ENCODE data around the gene STARD3NL. TPM values are rescaled to one million over a fixed set of nuclear protein-coding genes. Genes with fewer than 3 reads are reported as not detected.

The STARD3NL gene
- total RNA-seq, 1 experiment from 2014 or later, result 30.6 TPM

- TF ChIP-seq, protein P1, sequence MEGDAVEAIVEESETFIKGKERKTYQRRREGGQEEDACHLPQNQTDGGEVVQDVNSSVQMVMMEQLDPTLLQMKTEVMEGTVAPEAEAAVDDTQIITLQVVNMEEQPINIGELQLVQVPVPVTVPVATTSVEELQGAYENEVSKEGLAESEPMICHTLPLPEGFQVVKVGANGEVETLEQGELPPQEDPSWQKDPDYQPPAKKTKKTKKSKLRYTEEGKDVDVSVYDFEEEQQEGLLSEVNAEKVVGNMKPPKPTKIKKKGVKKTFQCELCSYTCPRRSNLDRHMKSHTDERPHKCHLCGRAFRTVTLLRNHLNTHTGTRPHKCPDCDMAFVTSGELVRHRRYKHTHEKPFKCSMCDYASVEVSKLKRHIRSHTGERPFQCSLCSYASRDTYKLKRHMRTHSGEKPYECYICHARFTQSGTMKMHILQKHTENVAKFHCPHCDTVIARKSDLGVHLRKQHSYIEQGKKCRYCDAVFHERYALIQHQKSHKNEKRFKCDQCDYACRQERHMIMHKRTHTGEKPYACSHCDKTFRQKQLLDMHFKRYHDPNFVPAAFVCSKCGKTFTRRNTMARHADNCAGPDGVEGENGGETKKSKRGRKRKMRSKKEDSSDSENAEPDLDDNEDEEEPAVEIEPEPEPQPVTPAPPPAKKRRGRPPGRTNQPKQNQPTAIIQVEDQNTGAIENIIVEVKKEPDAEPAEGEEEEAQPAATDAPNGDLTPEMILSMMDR (IDR thresholded peaks at IDR 0.05), result no peak
- TF ChIP-seq, protein P2, sequence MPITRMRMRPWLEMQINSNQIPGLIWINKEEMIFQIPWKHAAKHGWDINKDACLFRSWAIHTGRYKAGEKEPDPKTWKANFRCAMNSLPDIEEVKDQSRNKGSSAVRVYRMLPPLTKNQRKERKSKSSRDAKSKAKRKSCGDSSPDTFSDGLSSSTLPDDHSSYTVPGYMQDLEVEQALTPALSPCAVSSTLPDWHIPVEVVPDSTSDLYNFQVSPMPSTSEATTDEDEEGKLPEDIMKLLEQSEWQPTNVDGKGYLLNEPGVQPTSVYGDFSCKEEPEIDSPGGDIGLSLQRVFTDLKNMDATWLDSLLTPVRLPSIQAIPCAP (CRISPR knock-in tag; IDR thresholded peaks at IDR 0.05), result no peak
- no peak for TF ChIP-seq TP53 (CRISPR knock-in tag; IDR thresholded peaks at IDR 0.05)
- TF ChIP-seq, protein P3, sequence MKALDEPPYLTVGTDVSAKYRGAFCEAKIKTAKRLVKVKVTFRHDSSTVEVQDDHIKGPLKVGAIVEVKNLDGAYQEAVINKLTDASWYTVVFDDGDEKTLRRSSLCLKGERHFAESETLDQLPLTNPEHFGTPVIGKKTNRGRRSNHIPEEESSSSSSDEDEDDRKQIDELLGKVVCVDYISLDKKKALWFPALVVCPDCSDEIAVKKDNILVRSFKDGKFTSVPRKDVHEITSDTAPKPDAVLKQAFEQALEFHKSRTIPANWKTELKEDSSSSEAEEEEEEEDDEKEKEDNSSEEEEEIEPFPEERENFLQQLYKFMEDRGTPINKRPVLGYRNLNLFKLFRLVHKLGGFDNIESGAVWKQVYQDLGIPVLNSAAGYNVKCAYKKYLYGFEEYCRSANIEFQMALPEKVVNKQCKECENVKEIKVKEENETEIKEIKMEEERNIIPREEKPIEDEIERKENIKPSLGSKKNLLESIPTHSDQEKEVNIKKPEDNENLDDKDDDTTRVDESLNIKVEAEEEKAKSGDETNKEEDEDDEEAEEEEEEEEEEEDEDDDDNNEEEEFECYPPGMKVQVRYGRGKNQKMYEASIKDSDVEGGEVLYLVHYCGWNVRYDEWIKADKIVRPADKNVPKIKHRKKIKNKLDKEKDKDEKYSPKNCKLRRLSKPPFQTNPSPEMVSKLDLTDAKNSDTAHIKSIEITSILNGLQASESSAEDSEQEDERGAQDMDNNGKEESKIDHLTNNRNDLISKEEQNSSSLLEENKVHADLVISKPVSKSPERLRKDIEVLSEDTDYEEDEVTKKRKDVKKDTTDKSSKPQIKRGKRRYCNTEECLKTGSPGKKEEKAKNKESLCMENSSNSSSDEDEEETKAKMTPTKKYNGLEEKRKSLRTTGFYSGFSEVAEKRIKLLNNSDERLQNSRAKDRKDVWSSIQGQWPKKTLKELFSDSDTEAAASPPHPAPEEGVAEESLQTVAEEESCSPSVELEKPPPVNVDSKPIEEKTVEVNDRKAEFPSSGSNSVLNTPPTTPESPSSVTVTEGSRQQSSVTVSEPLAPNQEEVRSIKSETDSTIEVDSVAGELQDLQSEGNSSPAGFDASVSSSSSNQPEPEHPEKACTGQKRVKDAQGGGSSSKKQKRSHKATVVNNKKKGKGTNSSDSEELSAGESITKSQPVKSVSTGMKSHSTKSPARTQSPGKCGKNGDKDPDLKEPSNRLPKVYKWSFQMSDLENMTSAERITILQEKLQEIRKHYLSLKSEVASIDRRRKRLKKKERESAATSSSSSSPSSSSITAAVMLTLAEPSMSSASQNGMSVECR (CRISPR knock-in tag; IDR thresholded peaks at IDR 0.05; ENCODE audit: borderline replicate concordance), result no peak
Measured at GRCh38 chr7:38241071-38241470, 63.0 kb downstream of the STARD3NL start (continued).

GRCh38 chr7:38242814-38243213, 64.8 kb downstream of the STARD3NL start:
- no peaks in the 10 kb centered on the region for H3K9me3 Mint-ChIP-seq
- TF ChIP-seq ZNF232 (CRISPR knock-in tag; IDR thresholded peaks at IDR 0.05) (no peak), JUN (CRISPR knock-in tag; IDR thresholded peaks at IDR 0.05) (no peak), ESRRA (CRISPR knock-in tag; IDR thresholded peaks at IDR 0.05; ENCODE audit: borderline replicate concordance) (no peak), ELF4 (CRISPR knock-in tag; IDR thresholded peaks at IDR 0.05; ENCODE audit: low read depth) (no peak), ZNF219 (CRISPR knock-in tag; IDR thresholded peaks at IDR 0.05; ENCODE audit: borderline replicate concordance) (no peak), ZNF317 (CRISPR knock-in tag; IDR thresholded peaks at IDR 0.05; ENCODE audit: borderline replicate concordance, low read depth) (no peak), TEAD4 (CRISPR knock-in tag; IDR thresholded peaks at IDR 0.05) (no peak), NR3C1 (CRISPR knock-in tag; conservative IDR thresholded peaks at IDR 0.05; ENCODE audit: low read depth) (no peak), ZNF416 (CRISPR knock-in tag; IDR thresholded peaks at IDR 0.05) (no peak)
- TF ChIP-seq, protein P4, sequence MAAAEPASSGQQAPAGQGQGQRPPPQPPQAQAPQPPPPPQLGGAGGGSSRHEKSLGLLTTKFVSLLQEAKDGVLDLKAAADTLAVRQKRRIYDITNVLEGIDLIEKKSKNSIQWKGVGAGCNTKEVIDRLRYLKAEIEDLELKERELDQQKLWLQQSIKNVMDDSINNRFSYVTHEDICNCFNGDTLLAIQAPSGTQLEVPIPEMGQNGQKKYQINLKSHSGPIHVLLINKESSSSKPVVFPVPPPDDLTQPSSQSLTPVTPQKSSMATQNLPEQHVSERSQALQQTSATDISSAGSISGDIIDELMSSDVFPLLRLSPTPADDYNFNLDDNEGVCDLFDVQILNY (CRISPR knock-in tag; IDR thresholded peaks at IDR 0.05), result no peak
- TF ChIP-seq, protein P5, sequence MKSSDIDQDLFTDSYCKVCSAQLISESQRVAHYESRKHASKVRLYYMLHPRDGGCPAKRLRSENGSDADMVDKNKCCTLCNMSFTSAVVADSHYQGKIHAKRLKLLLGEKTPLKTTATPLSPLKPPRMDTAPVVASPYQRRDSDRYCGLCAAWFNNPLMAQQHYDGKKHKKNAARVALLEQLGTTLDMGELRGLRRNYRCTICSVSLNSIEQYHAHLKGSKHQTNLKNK (CRISPR knock-in tag; IDR thresholded peaks at IDR 0.05), result no peak
- TF ChIP-seq, protein P3 (CRISPR knock-in tag; IDR thresholded peaks at IDR 0.05; ENCODE audit: borderline replicate concordance), result no peak
- TF ChIP-seq, protein P6, sequence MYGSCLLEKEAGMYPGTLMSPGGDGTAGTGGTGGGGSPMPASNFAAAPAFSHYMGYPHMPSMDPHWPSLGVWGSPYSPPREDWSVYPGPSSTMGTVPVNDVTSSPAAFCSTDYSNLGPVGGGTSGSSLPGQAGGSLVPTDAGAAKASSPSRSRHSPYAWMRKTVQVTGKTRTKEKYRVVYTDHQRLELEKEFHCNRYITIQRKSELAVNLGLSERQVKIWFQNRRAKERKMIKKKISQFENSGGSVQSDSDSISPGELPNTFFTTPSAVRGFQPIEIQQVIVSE (CRISPR knock-in tag; IDR thresholded peaks at IDR 0.05; ENCODE audit: borderline replicate concordance), result no peak
- TF ChIP-seq, protein P7, sequence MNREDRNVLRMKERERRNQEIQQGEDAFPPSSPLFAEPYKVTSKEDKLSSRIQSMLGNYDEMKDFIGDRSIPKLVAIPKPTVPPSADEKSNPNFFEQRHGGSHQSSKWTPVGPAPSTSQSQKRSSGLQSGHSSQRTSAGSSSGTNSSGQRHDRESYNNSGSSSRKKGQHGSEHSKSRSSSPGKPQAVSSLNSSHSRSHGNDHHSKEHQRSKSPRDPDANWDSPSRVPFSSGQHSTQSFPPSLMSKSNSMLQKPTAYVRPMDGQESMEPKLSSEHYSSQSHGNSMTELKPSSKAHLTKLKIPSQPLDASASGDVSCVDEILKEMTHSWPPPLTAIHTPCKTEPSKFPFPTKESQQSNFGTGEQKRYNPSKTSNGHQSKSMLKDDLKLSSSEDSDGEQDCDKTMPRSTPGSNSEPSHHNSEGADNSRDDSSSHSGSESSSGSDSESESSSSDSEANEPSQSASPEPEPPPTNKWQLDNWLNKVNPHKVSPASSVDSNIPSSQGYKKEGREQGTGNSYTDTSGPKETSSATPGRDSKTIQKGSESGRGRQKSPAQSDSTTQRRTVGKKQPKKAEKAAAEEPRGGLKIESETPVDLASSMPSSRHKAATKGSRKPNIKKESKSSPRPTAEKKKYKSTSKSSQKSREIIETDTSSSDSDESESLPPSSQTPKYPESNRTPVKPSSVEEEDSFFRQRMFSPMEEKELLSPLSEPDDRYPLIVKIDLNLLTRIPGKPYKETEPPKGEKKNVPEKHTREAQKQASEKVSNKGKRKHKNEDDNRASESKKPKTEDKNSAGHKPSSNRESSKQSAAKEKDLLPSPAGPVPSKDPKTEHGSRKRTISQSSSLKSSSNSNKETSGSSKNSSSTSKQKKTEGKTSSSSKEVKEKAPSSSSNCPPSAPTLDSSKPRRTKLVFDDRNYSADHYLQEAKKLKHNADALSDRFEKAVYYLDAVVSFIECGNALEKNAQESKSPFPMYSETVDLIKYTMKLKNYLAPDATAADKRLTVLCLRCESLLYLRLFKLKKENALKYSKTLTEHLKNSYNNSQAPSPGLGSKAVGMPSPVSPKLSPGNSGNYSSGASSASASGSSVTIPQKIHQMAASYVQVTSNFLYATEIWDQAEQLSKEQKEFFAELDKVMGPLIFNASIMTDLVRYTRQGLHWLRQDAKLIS (CRISPR knock-in tag; IDR thresholded peaks at IDR 0.05; ENCODE audit: borderline replicate concordance), result no peak
- TF ChIP-seq, protein P2 (CRISPR knock-in tag; IDR thresholded peaks at IDR 0.05), result no peak
- no peak overlapping the region for H3K4me3 Mint-ChIP-seq
- DNase-seq (ENCODE audit: low spot score) (no peak), ATAC-seq (no peak)
- H3K27me3 Mint-ChIP-seq (ENCODE audit: low read depth), result no peaks in the 10 kb centered on the region
- CTCF ChIA-PET, result no interaction called here
- no peaks in the 10 kb centered on the region for H3K4me1 Mint-ChIP-seq
- POLR2A ChIA-PET, result no interaction called here
- H3K27ac Mint-ChIP-seq, result no peak overlapping the region
- no peaks in the 10 kb centered on the region for H3K36me3 Mint-ChIP-seq
